ENCODE results near the gene SFMBT1. TPM values are rescaled to one million over a fixed set of nuclear protein-coding genes. Genes with fewer than 3 reads are reported as not detected.
A peak's percentile ranks its signal among the peaks of the same experiment; 100 is the strongest.

The SFMBT1 gene
- total RNA-seq, 1 donor from 2014 or later, result 9.8 TPM

DNA sequence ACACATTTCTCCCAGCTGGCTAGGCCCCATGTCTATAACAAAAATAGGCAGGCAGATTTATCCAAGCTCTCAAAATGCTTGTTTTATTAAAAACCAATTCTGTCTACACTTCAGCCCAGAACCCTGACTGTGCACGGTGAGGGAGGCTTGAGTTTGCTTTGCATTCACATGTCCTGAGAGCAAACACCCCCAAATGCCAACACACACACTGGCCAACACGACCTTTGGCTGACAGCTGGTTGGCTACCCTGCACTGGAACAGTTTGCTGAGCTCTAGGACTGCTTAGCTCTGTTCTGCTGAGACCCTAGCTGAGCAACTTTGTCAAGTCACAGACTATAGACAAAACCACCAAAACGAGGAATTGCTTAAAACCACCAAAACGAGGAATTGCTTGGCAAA is 152.2 kb downstream of the SFMBT1 start:
- Mint-ChIP-seq H3K27ac (no peak overlapping the region), H3K4me3 (no peak overlapping the region), H3K36me3 (no peaks in the 10 kb centered on the region), H3K9me3 (no peaks in the 10 kb centered on the region), H3K4me1 (ENCODE audit: unreplicated experiment) (peaks cover 60% of the 10 kb centered on the region), H3K27me3 (no peaks in the 10 kb centered on the region)
- DNase-seq (ENCODE audit: extremely low spot score, unreplicated experiment), result no peak
- TF ChIP-seq, protein P1, sequence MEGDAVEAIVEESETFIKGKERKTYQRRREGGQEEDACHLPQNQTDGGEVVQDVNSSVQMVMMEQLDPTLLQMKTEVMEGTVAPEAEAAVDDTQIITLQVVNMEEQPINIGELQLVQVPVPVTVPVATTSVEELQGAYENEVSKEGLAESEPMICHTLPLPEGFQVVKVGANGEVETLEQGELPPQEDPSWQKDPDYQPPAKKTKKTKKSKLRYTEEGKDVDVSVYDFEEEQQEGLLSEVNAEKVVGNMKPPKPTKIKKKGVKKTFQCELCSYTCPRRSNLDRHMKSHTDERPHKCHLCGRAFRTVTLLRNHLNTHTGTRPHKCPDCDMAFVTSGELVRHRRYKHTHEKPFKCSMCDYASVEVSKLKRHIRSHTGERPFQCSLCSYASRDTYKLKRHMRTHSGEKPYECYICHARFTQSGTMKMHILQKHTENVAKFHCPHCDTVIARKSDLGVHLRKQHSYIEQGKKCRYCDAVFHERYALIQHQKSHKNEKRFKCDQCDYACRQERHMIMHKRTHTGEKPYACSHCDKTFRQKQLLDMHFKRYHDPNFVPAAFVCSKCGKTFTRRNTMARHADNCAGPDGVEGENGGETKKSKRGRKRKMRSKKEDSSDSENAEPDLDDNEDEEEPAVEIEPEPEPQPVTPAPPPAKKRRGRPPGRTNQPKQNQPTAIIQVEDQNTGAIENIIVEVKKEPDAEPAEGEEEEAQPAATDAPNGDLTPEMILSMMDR (conservative IDR thresholded peaks at IDR 0.05), result no peak

DNA sequence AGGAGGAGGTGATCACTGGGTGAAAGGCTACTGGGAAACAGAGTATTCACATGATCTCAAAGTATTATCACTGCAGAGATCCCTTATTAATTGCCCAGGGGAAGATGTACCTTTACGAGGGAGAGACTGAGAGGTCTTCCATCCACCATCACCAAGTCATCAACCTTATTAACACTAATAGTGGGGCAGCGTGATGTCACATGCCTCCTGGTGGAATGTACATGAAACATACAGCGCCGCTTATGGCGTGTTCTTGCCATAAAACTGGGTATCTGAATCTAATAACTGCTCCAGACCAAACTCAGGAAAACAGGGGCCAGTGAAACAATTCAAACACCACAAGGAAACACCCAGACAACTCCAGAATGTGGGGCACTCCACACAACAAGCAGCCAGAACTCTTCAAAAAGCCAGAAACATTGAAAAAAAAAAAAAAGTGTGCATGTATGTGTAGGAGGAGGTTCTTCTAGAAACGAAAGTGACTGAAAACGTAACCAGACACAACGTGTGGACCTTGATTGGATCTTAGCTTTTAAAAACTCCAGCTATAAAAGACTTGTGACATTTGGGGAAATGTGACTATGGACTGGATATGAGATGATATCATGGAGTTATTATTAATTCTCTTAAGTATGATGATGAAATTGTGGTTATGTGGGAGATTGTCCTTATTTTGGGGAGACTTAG is 153.1 kb downstream of the SFMBT1 start:
- no peak overlapping the region for H3K4me3 Mint-ChIP-seq

DNA sequence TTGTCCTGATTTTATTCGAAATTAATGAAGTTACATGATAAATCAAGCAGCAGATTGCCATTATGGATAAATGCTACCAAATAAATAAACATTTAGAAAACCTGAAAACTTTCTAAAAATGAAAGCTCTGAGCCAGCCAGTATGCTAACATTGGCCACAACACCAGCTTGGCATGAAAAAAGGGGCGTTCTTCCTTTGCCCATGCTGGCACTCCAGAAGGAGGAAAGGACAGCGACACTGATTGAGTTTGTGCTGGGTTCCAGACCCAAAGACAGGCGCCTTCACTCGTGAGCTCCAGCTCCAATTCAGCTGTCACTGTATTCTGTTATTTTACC is 153.6 kb downstream of the SFMBT1 start:
- no peaks in the 10 kb centered on the region for H3K36me3 Mint-ChIP-seq
- H3K9me3 Mint-ChIP-seq, result no peaks in the 10 kb centered on the region
- TF ChIP-seq, protein P1 (conservative IDR thresholded peaks at IDR 0.05), result no peak
- peaks cover 60% of the 10 kb centered on the region for H3K4me1 Mint-ChIP-seq (ENCODE audit: unreplicated experiment)
- no peak overlapping the region for H3K4me3 Mint-ChIP-seq
- no peak overlapping the region for H3K27ac Mint-ChIP-seq
- no peaks in the 10 kb centered on the region for H3K27me3 Mint-ChIP-seq
- DNase-seq (ENCODE audit: extremely low spot score, unreplicated experiment), result no peak

More for the DNA sequence above, 153.1 kb downstream of the SFMBT1 start:
- TF ChIP-seq, protein P1 (conservative IDR thresholded peaks at IDR 0.05), result peak; percentile 33
- no peak overlapping the region for H3K27ac Mint-ChIP-seq
- DNase-seq (ENCODE audit: extremely low spot score, unreplicated experiment), result no peak
- H3K9me3 Mint-ChIP-seq, result no peaks in the 10 kb centered on the region
- H3K4me1 Mint-ChIP-seq (ENCODE audit: unreplicated experiment), result peaks cover 60% of the 10 kb centered on the region
- H3K36me3 Mint-ChIP-seq, result no peaks in the 10 kb centered on the region
- H3K27me3 Mint-ChIP-seq, result no peaks in the 10 kb centered on the region

DNA sequence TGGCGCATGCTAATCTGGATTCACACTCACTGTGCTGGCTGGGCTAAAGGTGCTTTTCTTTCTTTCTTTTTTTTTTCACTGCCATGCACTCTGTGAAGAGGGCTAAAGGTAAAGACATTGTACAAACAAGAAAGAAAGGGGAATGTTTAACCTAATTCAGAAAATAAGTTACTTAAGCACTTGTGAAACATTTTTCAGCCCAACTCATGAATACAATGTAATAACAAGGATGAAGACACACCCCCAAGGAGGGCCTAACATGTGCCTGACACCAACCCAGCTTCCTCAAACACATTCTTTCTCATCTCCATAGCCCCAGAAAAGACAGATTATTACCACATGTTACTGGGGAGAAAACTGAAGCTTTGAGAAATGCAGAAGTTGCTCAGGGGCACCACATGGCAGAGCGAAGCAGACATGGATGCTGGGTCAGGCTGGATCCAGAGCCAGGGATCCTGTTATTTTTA is 154.2 kb downstream of the SFMBT1 start:
- DNase-seq (ENCODE audit: extremely low spot score, unreplicated experiment), result no peak
- Mint-ChIP-seq H3K27ac (peak overlapping the region; percentile 61), H3K9me3 (no peaks in the 10 kb centered on the region), H3K4me1 (ENCODE audit: unreplicated experiment) (peaks cover 57% of the 10 kb centered on the region), H3K36me3 (peaks cover 2% of the 10 kb centered on the region), H3K4me3 (peak overlapping the region; percentile 37), H3K27me3 (no peaks in the 10 kb centered on the region)
- TF ChIP-seq, protein P1 (conservative IDR thresholded peaks at IDR 0.05), result no peak

DNA sequence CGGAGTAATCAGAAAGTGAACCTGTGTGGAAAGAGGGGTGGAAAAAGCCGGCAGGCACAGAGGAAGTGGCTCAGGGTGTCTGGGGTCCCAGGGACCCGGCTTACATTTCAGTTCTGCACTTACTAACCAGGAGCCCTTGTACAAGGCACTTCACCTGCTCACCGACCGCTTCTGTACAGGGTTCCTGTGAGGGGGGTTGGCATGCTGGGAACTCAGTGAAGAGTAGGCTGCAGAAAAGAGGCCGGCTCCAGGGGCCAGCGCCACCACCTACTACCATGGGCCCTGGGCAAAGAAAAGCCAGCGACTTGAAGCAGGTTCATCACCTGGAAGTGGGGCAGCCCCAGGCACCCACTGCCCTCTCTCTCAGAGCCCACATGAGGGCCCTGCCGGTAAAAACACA is 154.7 kb downstream of the SFMBT1 start:
- H3K27me3 Mint-ChIP-seq, result no peaks in the 10 kb centered on the region
- no peaks in the 10 kb centered on the region for H3K9me3 Mint-ChIP-seq
- no peak overlapping the region for H3K4me3 Mint-ChIP-seq
- peaks cover 3% of the 10 kb centered on the region for H3K36me3 Mint-ChIP-seq
- TF ChIP-seq, protein P1 (conservative IDR thresholded peaks at IDR 0.05), result no peak
- H3K27ac Mint-ChIP-seq, result peak overlapping the region; percentile 61
- peaks cover 52% of the 10 kb centered on the region for H3K4me1 Mint-ChIP-seq (ENCODE audit: unreplicated experiment)
- no peak for DNase-seq (ENCODE audit: extremely low spot score, unreplicated experiment)

Measured in type B pancreatic cell (in vitro differentiated cells).